ENCODE results near the gene COL4A2.

Gene COL4A2

GRCh38 chr13:110271313-110271712, 35.8 kb upstream of the COL4A2 start:
- Histone ChIP-seq H3K4me1 (ENCODE audit: low read length) (no peaks in the 10 kb centered on the region), H3K79me2 (ENCODE audit: low read length) (no peaks in the 10 kb centered on the region), H3K9ac (ENCODE audit: low read length) (no peak overlapping the region), H3K27me3 (replicated peaks; ENCODE audit: insufficient read depth, low read length) (no peaks in the 10 kb centered on the region), H3F3A (ENCODE audit: insufficient read depth, low read length) (no peaks in the 10 kb centered on the region), H3K9me2 (replicated peaks; ENCODE audit: insufficient read depth, low read length) (no peaks in the 10 kb centered on the region), H4K20me1 (ENCODE audit: insufficient read depth, low read length) (no peaks in the 10 kb centered on the region), H3K4me3 (ENCODE audit: low read length) (no peak overlapping the region), H3K36me3 (replicated peaks; ENCODE audit: insufficient read depth, low read length) (no peaks in the 10 kb centered on the region), H3K27ac (ENCODE audit: low read length) (no peak overlapping the region), H3K4me2 (ENCODE audit: low read depth, low read length) (no peak overlapping the region), H2AFZ (ENCODE audit: low read length) (no peak overlapping the region), H3K9me3 (replicated peaks; ENCODE audit: insufficient read depth, low read length) (no peaks in the 10 kb centered on the region)
- TF ChIP-seq CTCF (IDR thresholded peaks at IDR 0.05; ENCODE audit: low read length), result no peak
- TF ChIP-seq EZH2 (optimal IDR thresholded peaks at IDR 0.05; ENCODE audit: low read depth, low read length), result no peak
- TF ChIP-seq EZH2phosphoT487 (IDR thresholded peaks at IDR 0.05; ENCODE audit: low read length), result no peak
- DNase-seq, result no peak

- no peak overlapping the region for H3K9ac ChIP-seq (ENCODE audit: low read length)
- no peak overlapping the region for H3K4me3 ChIP-seq (ENCODE audit: low read length)
- no peaks in the 10 kb centered on the region for H3K27me3 ChIP-seq (replicated peaks; ENCODE audit: insufficient read depth, low read length)
- no peaks in the 10 kb centered on the region for H3F3A ChIP-seq (ENCODE audit: insufficient read depth, low read length)
- no peak overlapping the region for H2AFZ ChIP-seq (ENCODE audit: low read length)
- H3K4me1 ChIP-seq (ENCODE audit: low read length), result no peaks in the 10 kb centered on the region
- DNase-seq, result no peak
- H3K4me2 ChIP-seq (ENCODE audit: low read depth, low read length), result no peak overlapping the region
- TF ChIP-seq EZH2 (optimal IDR thresholded peaks at IDR 0.05; ENCODE audit: low read depth, low read length) (no peak), CTCF (IDR thresholded peaks at IDR 0.05; ENCODE audit: low read length) (no peak), EZH2phosphoT487 (IDR thresholded peaks at IDR 0.05; ENCODE audit: low read length) (no peak)
- no peak overlapping the region for H3K27ac ChIP-seq (ENCODE audit: low read length)
- no peaks in the 10 kb centered on the region for H3K9me2 ChIP-seq (replicated peaks; ENCODE audit: insufficient read depth, low read length)
- H4K20me1 ChIP-seq (ENCODE audit: insufficient read depth, low read length), result no peaks in the 10 kb centered on the region
- H3K79me2 ChIP-seq (ENCODE audit: low read length), result no peaks in the 10 kb centered on the region
- no peaks in the 10 kb centered on the region for H3K9me3 ChIP-seq (replicated peaks; ENCODE audit: insufficient read depth, low read length)
- no peaks in the 10 kb centered on the region for H3K36me3 ChIP-seq (replicated peaks; ENCODE audit: insufficient read depth, low read length)
Measured at GRCh38 chr13:110272227-110272626, 34.9 kb upstream of the COL4A2 start.

GRCh38 chr13:110272651-110273050, 34.4 kb upstream of the COL4A2 start:
- Histone ChIP-seq H3F3A (ENCODE audit: insufficient read depth, low read length) (no peaks in the 10 kb centered on the region), H2AFZ (ENCODE audit: low read length) (no peak overlapping the region), H3K27me3 (replicated peaks; ENCODE audit: insufficient read depth, low read length) (no peaks in the 10 kb centered on the region), H3K9ac (ENCODE audit: low read length) (no peak overlapping the region), H3K36me3 (replicated peaks; ENCODE audit: insufficient read depth, low read length) (no peaks in the 10 kb centered on the region), H3K4me3 (ENCODE audit: low read length) (no peak overlapping the region), H4K20me1 (ENCODE audit: insufficient read depth, low read length) (no peaks in the 10 kb centered on the region), H3K4me2 (ENCODE audit: low read depth, low read length) (no peak overlapping the region), H3K9me2 (replicated peaks; ENCODE audit: insufficient read depth, low read length) (no peaks in the 10 kb centered on the region), H3K9me3 (replicated peaks; ENCODE audit: insufficient read depth, low read length) (no peaks in the 10 kb centered on the region), H3K4me1 (ENCODE audit: low read length) (no peaks in the 10 kb centered on the region), H3K79me2 (ENCODE audit: low read length) (no peaks in the 10 kb centered on the region), H3K27ac (ENCODE audit: low read length) (no peak overlapping the region)
- TF ChIP-seq EZH2 (optimal IDR thresholded peaks at IDR 0.05; ENCODE audit: low read depth, low read length) (no peak), EZH2phosphoT487 (IDR thresholded peaks at IDR 0.05; ENCODE audit: low read length) (no peak), CTCF (IDR thresholded peaks at IDR 0.05; ENCODE audit: low read length) (no peak)
- DNase-seq, result no peak

All from MM.1S (cell line).